H1 (cell line): ENCODE results near the gene GRM8. TPM values are rescaled to one million over a fixed set of nuclear protein-coding genes. Genes with fewer than 3 reads are reported as not detected.

ENCODE experiments used
- CTCF ChIA-PET: fragments of 300-600 bp; sonication (Branson Sonifier 250); formaldehyde crosslinking; loops from one replicate; lab custom pipeline; 2021; ENCODE audit not compliant: partially characterized antibody; lab: Charles Lee
- POLR2A ChIA-PET: fragments of 300-600 bp; sonication (Branson Sonifier 250); formaldehyde crosslinking; loops from one replicate; lab custom pipeline; 2021; ENCODE audit warnings: inconsistent platforms; ENCODE audit not compliant: partially characterized antibody; lab: Charles Lee
- DNase-seq, 2 experiments: peaks; one replicate each; pipeline versions ENCODE4 v3.0.0 to v3.0.0-alpha.2; 2010 to 2022; ENCODE audit warnings: low spot score in 2 of 2, low read depth in 1 of 2, mixed read lengths in 1 of 2
- FAIRE-seq: peaks from 2 replicates; lab custom pipeline; 2011; peaks lifted over from hg19 to GRCh38; lab: Jason Lieb, UNC
- H2AFZ ChIP-seq: 2 replicates; pipeline ENCODE4 v1.8.1; 2012; ENCODE audit warnings: low read length, inconsistent platforms
- H2AK5ac ChIP-seq: 2 replicates; pipeline ENCODE4 v1.6.1; 2013; ENCODE audit warnings: low read depth, low read length
- H2BK120ac ChIP-seq: replicated peaks from 2 replicates; pipeline ENCODE3; 2013; ENCODE audit warnings: low read depth, low read length, inconsistent platforms
- H2BK12ac ChIP-seq: 2 replicates; pipeline ENCODE4 v1.6.1; 2013; ENCODE audit warnings: low read depth, low read length
- H2BK15ac ChIP-seq: 2 replicates; pipeline ENCODE4 v1.6.1; 2013; ENCODE audit warnings: low read length
- H2BK20ac ChIP-seq: 2 replicates; pipeline ENCODE4 v1.6.1; 2013; ENCODE audit warnings: low read length
- H2BK5ac ChIP-seq: 2 replicates; pipeline ENCODE4 v1.6.1; 2013; ENCODE audit warnings: low read depth, low read length
- H3K14ac ChIP-seq: 2 replicates; pipeline ENCODE4 v1.6.1; 2013; ENCODE audit warnings: inconsistent platforms; ENCODE audit not compliant: insufficient read length
- H3K18ac ChIP-seq: 2 replicates; pipeline ENCODE4 v1.6.1; 2013; ENCODE audit warnings: low read length; ENCODE audit errors: extremely low read depth
- H3K23ac ChIP-seq: 2 replicates; pipeline ENCODE4 v1.6.1; 2013; ENCODE audit warnings: inconsistent platforms; ENCODE audit not compliant: insufficient read length
- H3K23me2 ChIP-seq: 2 replicates; pipeline ENCODE4 v1.6.1; 2013; ENCODE audit warnings: low read depth, low read length
- H3K27ac ChIP-seq: 2 replicates; pipeline ENCODE4 v1.6.1; 2011; ENCODE audit warnings: low read depth, low read length, inconsistent platforms
- H3K27me3 ChIP-seq, 4 experiments: replicated peaks in 1 of 4; 1 replicate in 1 of 4; 2 replicates in 3 of 4; pipeline versions ENCODE4 v1.6.1 to v1.8.1; 2011 to 2013; ENCODE audit warnings: low read length in 3 of 4, mild to moderate bottlenecking in 3 of 4, inconsistent platforms in 2 of 4, mixed read lengths in 2 of 4, moderate library complexity in 1 of 4; ENCODE audit not compliant: control insufficient read depth in 3 of 4, insufficient read depth in 3 of 4; ENCODE audit errors: extremely low read depth in 1 of 4
- H3K36me3 ChIP-seq, 4 experiments: 2 replicates each; pipeline versions ENCODE4 v1.6.1 to v1.8.1; 2011 to 2013; ENCODE audit warnings: mild to moderate bottlenecking in 4 of 4, low read length in 3 of 4, moderate library complexity in 2 of 4, control low read depth in 1 of 4, inconsistent platforms in 1 of 4; ENCODE audit not compliant: insufficient read depth in 4 of 4, control insufficient read depth in 2 of 4
- H3K4ac ChIP-seq: replicated peaks from 2 replicates; pipeline ENCODE3; 2013; ENCODE audit warnings: low read length, low read depth, mixed read lengths, inconsistent platforms; ENCODE audit not compliant: insufficient read length
- H3K4me1 ChIP-seq, 4 experiments: replicated peaks in 1 of 4; 1 replicate in 1 of 4; 2 replicates in 3 of 4; pipeline versions ENCODE4 v1.6.1 to v1.8.1; 2011 to 2013; ENCODE audit warnings: low read length in 3 of 4, inconsistent platforms in 2 of 4, mixed read lengths in 1 of 4; ENCODE audit not compliant: insufficient read depth in 4 of 4, control insufficient read depth in 3 of 4
- H3K4me2 ChIP-seq, 2 experiments: 2 replicates each; pipeline versions ENCODE4 v1.6.1 to v1.8.1; 2011 to 2013; ENCODE audit warnings: low read depth in 2 of 2, low read length in 2 of 2, control low read depth in 1 of 2, inconsistent platforms in 1 of 2, mild to moderate bottlenecking in 1 of 2; ENCODE audit not compliant: insufficient read depth in 1 of 2
- H3K4me3 ChIP-seq, 4 experiments: fragments of 200-600, 300-600 bp in 1 of 4; sonication (generic), shearing (Covaris generic), sonication (Bioruptor Twin) in 1 of 4; 2 replicates each; pipeline versions ENCODE4 v1.5.1 to v1.8.1; 2011 to 2016; ENCODE audit warnings: low read length in 4 of 4, low read depth in 3 of 4, control low read depth in 2 of 4, inconsistent platforms in 2 of 4, mild to moderate bottlenecking in 2 of 4, mixed read lengths in 1 of 4, moderate library complexity in 1 of 4; ENCODE audit not compliant: insufficient read depth in 2 of 4; ENCODE audit errors: extremely low read depth in 1 of 4
- H3K56ac ChIP-seq: replicated peaks from 2 replicates; pipeline ENCODE3; 2013; ENCODE audit warnings: low read depth, mild to moderate bottlenecking, mixed read lengths, low read length, inconsistent platforms; ENCODE audit not compliant: insufficient read length
- H3K79me1 ChIP-seq: 2 replicates; pipeline ENCODE4 v1.6.1; 2013; ENCODE audit warnings: low read depth, low read length, control low read depth
- H3K79me2 ChIP-seq, 2 experiments: 2 replicates each; pipeline versions ENCODE4 v1.6.1 to v1.8.1; 2012 to 2013; ENCODE audit warnings: low read length in 2 of 2, mild to moderate bottlenecking in 2 of 2, inconsistent platforms in 1 of 2; ENCODE audit not compliant: insufficient read depth in 2 of 2, control insufficient read depth in 1 of 2
- H3K9ac ChIP-seq, 4 experiments: replicated peaks in 1 of 4; 1 replicate in 1 of 4; 2 replicates in 3 of 4; pipeline versions ENCODE4 v1.6.1 to v1.8.1; 2011 to 2013; ENCODE audit warnings: low read depth in 3 of 4, low read length in 3 of 4, control low read depth in 2 of 4, mild to moderate bottlenecking in 2 of 4, moderate library complexity in 2 of 4, inconsistent platforms in 1 of 4; ENCODE audit errors: extremely low read depth in 1 of 4
- H3K9me3 ChIP-seq, 2 experiments: 2 replicates each; pipeline versions ENCODE4 v1.6.1 to v1.8.1; 2012 to 2013; ENCODE audit warnings: mild to moderate bottlenecking in 2 of 2, moderate library complexity in 2 of 2, control low read depth in 1 of 2, inconsistent platforms in 1 of 2, low read depth in 1 of 2, low read length in 1 of 2, mixed read lengths in 1 of 2; ENCODE audit not compliant: insufficient read depth in 2 of 2
- H4K20me1 ChIP-seq, 2 experiments: replicated peaks in 1 of 2; 2 replicates each; pipeline versions ENCODE3 to v1.8.1; 2011 to 2013; ENCODE audit warnings: inconsistent platforms in 2 of 2, low read length in 2 of 2, mild to moderate bottlenecking in 1 of 2; ENCODE audit not compliant: insufficient read depth in 2 of 2, control insufficient read depth in 1 of 2
- H4K5ac ChIP-seq: 2 replicates; pipeline ENCODE4 v1.6.1; 2013; ENCODE audit warnings: low read length, low read depth, mixed read lengths, inconsistent platforms; ENCODE audit not compliant: insufficient read length
- H4K8ac ChIP-seq: 2 replicates; pipeline ENCODE4 v1.8.0; 2013; ENCODE audit warnings: mild to moderate bottlenecking, moderate library complexity, low read length, inconsistent platforms; ENCODE audit not compliant: insufficient read depth; ENCODE audit errors: extremely low read depth
- H4K91ac ChIP-seq: replicated peaks from 2 replicates; pipeline ENCODE3; 2013; ENCODE audit warnings: low read length, mixed read lengths, inconsistent platforms; ENCODE audit not compliant: insufficient read length
- KDM5A ChIP-seq: fragments of 200-600 bp; IDR thresholded peaks from 2 replicates; pipeline ENCODE4 v1.7.1; 2012; ENCODE audit warnings: mild to moderate bottlenecking, low read length, inconsistent platforms, mixed read lengths
- MAFK ChIP-seq: IDR thresholded peaks from 2 replicates; pipeline ENCODE4 v1.6.1; 2012; ENCODE audit warnings: low read depth, mild to moderate bottlenecking, improper control_type of control experiment, low read length
- PHF8 ChIP-seq: fragments of 200-600 bp; sonication (generic); conservative IDR thresholded peaks from 2 replicates; pipeline ENCODE4 v1.7.1; 2012; ENCODE audit warnings: low read depth, mild to moderate bottlenecking, inconsistent platforms, low read length, moderate library complexity
- RXRA ChIP-seq: IDR thresholded peaks from 2 replicates; pipeline ENCODE4 v1.6.1; 2011; ENCODE audit warnings: low read depth, mild to moderate bottlenecking, low read length, moderate library complexity; ENCODE audit not compliant: insufficient read depth
- TCF12 ChIP-seq: IDR thresholded peaks from 2 replicates; pipeline ENCODE4 v1.6.1; 2011; ENCODE audit warnings: low read depth, mild to moderate bottlenecking, low read length
- polyA plus RNA-seq, 7 experiments: library from polyadenylated mRNA; depleted of rRNA in 3 of 7; stranded (reverse) in 5 of 7; unstranded in 2 of 7; fragments of >200 nt in 5 of 7; fragments of 200-250 nt in 2 of 7; gene quantifications; 1 replicate in 5 of 7; 2 replicates in 1 of 7; 4 replicates in 1 of 7; pipeline versions ENCODE4 v1.2.1 to v1.2.3, GENCODE V29; 2011 to 2013; ENCODE audit warnings: missing spikeins in 2 of 7, mixed read lengths in 2 of 7
- total RNA-seq: library from RNA; stranded (reverse); fragmentation: NEBNext Ultra II Directional; extraction: Animal tissue kit (Norgen Biotek cat#: 25700); gene quantifications from 2 replicates; pipeline ENCODE4 v1.2.1, GENCODE V29; 2021
- TF ChIP-seq, protein P1 (sequence below): IDR thresholded peaks from 2 replicates; pipeline ENCODE4 v1.6.1; 2011; ENCODE audit warnings: low read length, improper control_type of control experiment

The GRM8 gene
- total and polyA plus RNA-seq, 2 of the 8 experiments (the other 6 are each of a cell fraction or from before 2014, with no cell fraction given): 2.6 to 2.8 TPM

DNA sequence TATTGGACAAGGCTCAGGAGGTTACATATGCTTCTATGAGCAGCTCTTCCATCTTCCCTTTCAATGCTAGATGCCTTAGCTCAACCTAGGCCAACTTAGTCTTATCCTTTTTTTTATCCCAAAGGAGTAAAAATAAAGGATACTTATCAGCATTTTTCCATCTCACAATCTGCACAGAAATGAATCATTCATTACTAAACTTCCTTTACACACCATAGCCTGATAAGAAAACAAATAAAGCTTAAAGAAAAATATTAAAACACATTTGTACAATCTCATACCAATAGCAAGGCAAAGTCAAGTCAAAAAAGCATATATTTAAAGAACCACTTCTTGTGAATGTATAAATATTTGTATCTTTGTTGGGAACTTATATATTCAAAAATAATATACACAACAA is 407.4 kb downstream of the GRM8 start:
- CTCF ChIA-PET: no interaction called here
- no peak overlapping the region for H4K91ac ChIP-seq
- no peaks in the 10 kb centered on the region for H3K36me3 ChIP-seq
- no peak overlapping the region for H3K23ac ChIP-seq
- H2BK12ac ChIP-seq: no peak overlapping the region
- H4K5ac ChIP-seq: no peak overlapping the region
- no peak overlapping the region for H2AFZ ChIP-seq
- POLR2A ChIA-PET: no interaction called here
- H3K27me3 ChIP-seq: no peaks in the 10 kb centered on the region
- no peaks in the 10 kb centered on the region for H3K79me2 ChIP-seq
- no peak overlapping the region for H3K18ac ChIP-seq
- H2AK5ac ChIP-seq: no peak overlapping the region
- H3K4ac ChIP-seq: no peak overlapping the region
- no peak overlapping the region for H4K8ac ChIP-seq
- no peak overlapping the region for H2BK5ac ChIP-seq
- no peak overlapping the region for H3K4me2 ChIP-seq
- no peaks in the 10 kb centered on the region for H4K20me1 ChIP-seq
- H3K9ac ChIP-seq: no peak overlapping the region
- no peak overlapping the region for H2BK20ac ChIP-seq
- H3K79me1 ChIP-seq: no peaks in the 10 kb centered on the region
- H3K4me3 ChIP-seq: no peak overlapping the region
- H3K27ac ChIP-seq: no peak overlapping the region
- no peaks in the 10 kb centered on the region; the same call in 1 of the 2 replicates for H3K23me2 ChIP-seq
- H3K14ac ChIP-seq: no peak overlapping the region
- DNase-seq: no peak
- no peak for FAIRE-seq
- TF ChIP-seq RXRA (no peak), PHF8 (no peak), MAFK (no peak), KDM5A (no peak), TCF12 (no peak)
- TF ChIP-seq, protein P1, sequence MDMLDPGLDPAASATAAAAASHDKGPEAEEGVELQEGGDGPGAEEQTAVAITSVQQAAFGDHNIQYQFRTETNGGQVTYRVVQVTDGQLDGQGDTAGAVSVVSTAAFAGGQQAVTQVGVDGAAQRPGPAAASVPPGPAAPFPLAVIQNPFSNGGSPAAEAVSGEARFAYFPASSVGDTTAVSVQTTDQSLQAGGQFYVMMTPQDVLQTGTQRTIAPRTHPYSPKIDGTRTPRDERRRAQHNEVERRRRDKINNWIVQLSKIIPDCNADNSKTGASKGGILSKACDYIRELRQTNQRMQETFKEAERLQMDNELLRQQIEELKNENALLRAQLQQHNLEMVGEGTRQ: no peak
- no peak overlapping the region for H3K56ac ChIP-seq
- no peak overlapping the region for H2BK120ac ChIP-seq
- no peaks in the 10 kb centered on the region for H3K4me1 ChIP-seq
- no peaks in the 10 kb centered on the region for H3K9me3 ChIP-seq
- H2BK15ac ChIP-seq: no peak overlapping the region
